GM21619 (cell line): ENCODE measurements around the gene CHAD.
"Not testable (repeated sequence)": the region's sequence is repeated elsewhere in the genome, so short reads cannot be mapped to it uniquely, and the experiment has no call there.

Source experiments
- ATAC-seq: cut with Tn5 transposase; IDR thresholded peaks from one replicate; pipeline ENCODE4 v1.9.1; 2021; ENCODE audit not compliant: unreplicated experiment

CHAD gene

DNA sequence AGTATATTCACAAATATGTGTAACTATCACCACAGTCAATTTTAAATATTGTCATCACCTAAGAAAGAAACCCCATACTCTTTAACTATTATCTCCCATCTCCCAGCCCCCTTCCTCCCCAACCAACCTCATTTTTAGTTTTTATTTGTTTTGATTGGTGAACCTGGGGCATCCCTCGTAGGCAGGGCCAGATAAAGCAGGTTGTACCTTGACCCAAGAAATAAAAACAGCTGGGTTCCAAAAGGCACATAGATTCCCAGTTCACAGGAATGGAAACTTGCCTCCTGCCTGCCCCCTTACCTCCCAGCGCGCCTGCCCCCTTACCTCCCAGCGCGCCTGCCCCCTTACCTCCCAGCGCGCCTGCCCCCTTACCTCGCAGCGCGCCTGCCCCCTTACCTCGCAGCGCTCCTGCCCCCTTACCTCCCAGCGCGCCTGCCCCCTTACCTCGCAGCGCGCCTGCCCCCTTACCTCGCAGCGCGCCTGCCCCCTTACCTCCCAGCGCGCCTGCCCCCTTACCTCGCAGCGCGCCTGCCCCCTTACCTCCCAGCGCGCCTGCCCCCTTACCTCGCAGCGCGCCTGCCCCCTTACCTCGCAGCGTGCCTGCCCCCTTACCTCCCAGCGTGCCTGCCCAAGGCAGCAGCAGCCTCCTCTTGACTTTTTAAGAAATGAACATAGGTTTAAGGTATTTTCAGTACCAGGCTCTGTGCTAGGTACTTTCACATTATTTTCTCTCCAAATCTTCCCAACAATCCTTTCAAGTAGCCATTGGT lies 7.3 kb upstream of the CHAD start:
- not testable (repeated sequence) for ATAC-seq

- no peak for ATAC-seq
Measured at GRCh38 chr17:50475362-50475761, 6.7 kb upstream of the CHAD start.

GRCh38 chr17:50474523-50474922 lies 5.8 kb upstream of the CHAD start:
- ATAC-seq, result no peak

DNA sequence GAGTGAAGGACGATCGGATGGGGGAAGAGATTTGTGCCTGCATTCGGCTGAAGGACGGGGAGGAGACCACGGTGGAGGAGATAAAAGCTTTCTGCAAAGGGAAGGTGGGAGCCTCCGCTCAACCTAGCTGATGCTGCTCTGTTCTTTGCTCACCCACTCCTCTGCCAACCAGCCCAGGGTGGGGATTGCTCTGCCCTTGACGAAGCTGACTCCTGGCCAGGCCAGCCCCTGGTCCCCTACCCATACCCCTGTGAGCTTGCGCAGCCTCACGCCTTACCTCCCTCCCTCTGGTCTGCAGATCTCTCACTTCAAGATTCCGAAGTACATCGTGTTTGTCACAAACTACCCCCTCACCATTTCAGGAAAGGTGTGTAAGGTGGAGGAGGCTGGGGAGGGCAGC lies 5.2 kb upstream of the CHAD start:
- ATAC-seq, result no peak

GRCh38 chr17:50472761-50473161 lies 4.1 kb upstream of the CHAD start:
- not testable (repeated sequence) for ATAC-seq

- no peak for ATAC-seq
Measured at GRCh38 chr17:50472286-50472685, 3.6 kb upstream of the CHAD start.

DNA sequence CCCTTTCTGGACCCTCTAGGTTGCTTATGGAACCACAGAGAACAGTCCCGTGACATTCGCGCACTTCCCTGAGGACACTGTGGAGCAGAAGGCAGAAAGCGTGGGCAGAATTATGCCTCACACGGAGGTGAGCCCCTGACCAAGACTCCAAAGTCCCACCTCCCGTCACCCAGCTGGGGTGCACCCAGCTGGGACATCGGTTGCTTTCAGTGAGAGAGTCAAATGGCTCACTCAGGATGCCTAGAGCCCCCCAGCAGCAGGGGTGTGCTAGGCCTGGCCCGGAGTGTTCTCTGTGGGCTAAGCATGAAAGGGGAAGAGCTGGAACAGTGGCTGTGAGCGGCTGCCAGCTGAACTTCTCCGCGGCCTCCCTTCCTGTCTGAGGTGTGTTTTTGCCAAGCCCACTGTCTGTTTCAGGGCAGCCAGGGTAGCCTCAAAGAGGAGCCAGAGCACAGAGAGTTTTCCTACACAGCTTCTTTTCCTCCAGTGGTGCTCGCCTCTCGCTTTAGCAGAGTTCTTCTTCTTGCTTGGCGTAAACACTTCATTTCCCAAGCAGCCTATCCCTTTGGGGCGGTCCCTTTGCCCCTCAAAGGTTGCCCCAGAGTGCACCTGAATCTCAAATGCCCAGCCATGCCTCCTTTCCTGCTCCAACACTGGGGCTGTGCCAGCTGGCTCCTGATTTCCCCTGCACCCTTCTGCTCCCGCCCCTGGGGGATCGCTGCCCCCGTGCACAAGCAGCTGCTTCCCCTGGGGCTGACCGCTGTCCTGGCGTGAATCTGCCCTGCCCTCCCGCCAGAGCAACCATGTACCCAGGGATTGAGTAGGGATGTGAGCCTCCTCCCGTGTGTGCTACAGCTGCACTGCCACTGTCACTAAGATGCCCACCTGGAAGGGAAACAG lies 2.6 kb upstream of the CHAD start:
- ATAC-seq, result no peak

- ATAC-seq, result no peak
Measured at GRCh38 chr17:50470426-50470825, 1.7 kb upstream of the CHAD start.

GRCh38 chr17:50469671-50470305 lies 1.1 kb upstream of the CHAD start:
- no peak for ATAC-seq

GRCh38 chr17:50469208-50469605 lies 527 bp upstream of the CHAD start:
- no peak for ATAC-seq

GRCh38 chr17:50467855-50468303 lies 801 bp downstream of the CHAD start:
- ATAC-seq, result no peak

DNA sequence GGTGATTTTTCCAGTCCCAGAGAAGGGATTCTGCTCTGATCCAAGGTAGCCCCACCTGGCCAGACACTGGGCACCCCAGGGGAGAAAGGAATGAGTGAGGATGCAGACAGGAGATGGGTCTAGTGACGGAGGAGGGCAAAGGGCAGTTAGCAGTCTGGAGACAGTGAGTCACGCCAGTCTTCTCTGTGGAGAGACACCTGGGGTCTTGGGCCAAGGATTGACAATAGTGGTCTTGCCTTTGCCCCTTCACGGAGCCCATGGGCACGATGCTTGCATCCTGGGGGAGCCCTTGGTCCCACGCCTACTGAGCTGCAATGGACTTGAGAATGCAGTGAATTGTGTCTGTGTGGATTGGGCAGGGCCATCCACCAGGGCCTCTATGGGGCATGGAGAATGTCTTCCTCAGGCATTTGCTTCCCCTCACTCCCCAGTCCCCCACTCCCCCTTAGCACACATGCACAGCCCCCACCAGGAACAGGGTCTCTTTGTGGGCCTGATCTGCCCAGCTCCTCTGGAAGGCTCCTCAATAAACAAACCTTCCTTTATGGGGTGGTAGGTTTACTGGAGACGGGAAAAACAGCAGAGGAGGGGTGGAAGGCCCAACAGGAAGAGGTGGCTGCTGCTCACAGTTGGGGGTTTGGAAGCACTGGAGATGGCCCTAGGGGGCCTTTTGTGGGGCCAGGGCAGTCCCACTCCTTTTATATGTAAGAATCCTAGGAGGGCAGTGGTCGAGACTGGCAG lies 1.4 kb downstream of the CHAD start:
- no peak for ATAC-seq

GRCh38 chr17:50466371-50467113 lies 2.1 kb downstream of the CHAD start:
- ATAC-seq, result no peak

- ATAC-seq, result no peak
Measured at GRCh38 chr17:50465635-50466034, 3.0 kb downstream of the CHAD start.

DNA sequence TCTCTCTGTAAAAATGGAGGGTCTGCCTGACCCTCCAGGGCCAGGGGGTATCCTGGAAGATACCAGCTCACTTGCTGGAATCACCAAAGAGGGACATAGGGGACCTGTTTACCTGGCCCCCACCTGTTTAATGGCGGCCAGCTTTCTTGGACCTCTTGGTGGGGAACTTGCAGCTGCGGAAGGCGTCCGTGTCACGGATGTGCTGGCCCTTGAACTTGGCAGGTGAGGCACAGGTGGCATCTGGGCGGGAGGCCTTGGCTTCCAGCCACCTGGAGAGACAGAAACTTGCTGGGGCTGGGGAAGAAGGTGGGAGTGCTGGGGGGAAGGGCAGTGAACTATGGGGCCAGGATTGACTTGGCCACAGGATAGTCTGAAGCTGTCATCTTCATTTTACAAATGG lies 3.5 kb downstream of the CHAD start:
- no peak for ATAC-seq

DNA sequence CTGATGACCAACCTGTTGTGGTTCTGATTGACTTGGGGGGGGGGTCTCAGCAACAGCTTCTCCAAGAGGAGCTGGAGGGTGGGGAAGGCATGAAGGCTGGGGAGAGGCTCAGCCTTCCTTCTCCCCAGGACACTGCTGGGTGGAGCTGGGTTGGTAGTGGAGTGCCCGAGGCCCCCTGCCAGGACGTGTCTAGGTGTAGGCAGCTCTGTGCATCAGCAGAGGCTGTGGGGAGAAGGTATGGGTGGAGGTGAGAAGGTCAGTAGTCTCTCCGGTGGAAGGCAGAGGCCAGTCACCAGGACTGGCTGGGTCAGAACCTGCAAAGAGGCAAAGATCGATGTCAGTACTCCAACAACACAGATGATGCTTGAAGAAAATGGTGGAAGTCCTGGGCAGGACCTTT lies 3.9 kb downstream of the CHAD start:
- ATAC-seq, result no peak

- ATAC-seq, result no peak
Measured at GRCh38 chr17:50464121-50464520, 4.6 kb downstream of the CHAD start.

GRCh38 chr17:50462446-50462845 lies 6.2 kb downstream of the CHAD start:
- no peak for ATAC-seq

DNA sequence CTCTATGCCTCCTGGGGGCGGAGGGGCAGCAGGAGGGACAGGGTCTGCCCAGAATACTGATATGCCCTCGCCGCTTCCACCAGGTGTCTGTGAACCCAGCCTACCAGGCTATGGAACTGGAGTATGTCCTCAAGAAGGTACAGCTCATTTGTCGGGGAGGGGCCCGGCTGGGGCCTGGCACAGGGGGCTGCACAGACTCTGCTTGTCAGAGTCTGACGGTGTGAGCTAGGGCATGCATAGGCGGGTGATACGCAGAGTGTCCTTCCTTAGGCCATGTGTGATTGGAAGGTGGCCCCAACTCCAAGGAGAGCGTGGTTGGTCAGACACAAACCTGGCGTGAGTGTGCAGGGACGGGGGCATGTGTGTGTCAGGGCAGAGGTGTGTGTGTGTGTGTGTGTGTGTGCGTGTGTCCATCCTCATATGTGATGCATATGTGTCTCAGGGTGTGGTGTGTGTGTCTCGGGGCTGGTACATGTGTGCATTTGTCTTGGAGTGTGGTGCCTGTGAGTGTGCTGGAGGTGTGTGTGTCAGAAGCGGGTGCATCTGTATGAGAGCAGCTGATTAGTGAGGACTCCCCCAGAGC lies 7.0 kb downstream of the CHAD start:
- ATAC-seq, result no peak
